ENCODE results near the gene COQ7.
A peak's percentile ranks its signal among the peaks of the same experiment; 100 is the strongest.

The COQ7 gene

DNA sequence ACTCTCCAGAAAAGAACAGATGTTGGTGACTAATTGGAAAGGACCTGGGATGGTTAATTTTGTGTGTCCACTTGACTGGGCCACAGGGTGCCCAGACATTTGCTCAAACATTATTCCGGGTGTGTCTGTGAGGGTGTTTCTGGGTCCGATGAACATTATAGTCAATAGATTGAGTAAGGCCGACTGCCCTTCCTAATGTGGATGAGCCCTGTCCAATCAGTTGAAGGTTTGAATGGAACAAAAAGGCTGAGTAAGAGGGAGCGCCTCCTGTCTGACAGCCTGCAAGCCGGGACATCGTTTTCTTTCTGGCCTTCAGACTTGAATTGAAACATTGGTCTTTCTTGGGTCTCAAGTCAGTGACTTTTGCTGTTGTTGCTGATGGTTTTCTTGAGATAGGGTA lies 23.5 kb downstream of the COQ7 start:
- Histone ChIP-seq H3K4me1 (ENCODE audit: control extremely low read depth in 1 of 4, control insufficient read depth in 4 of 4, insufficient read depth in 4 of 4, low read length in 3 of 4) (peaks cover 3 to 9% (median 9%) of the 10 kb centered on the region in 4 experiments), H3K36me3 (ENCODE audit: control insufficient read depth in 4 of 4, insufficient read depth in 4 of 4, low read length in 3 of 4) (no peaks in the 10 kb centered on the region), H3K4me3 (ENCODE audit: control insufficient read depth in 1 of 7, extremely low read depth in 1 of 7, insufficient read depth in 4 of 7, low read depth in 2 of 7, low read length in 6 of 7) (no peak overlapping the region), H3K9me3 (ENCODE audit: control extremely low read depth in 1 of 5, control insufficient read depth in 4 of 5, insufficient read depth in 2 of 5, low read depth in 1 of 5, low read length in 4 of 5) (no peaks in the 10 kb centered on the region), H3K27ac (ENCODE audit: insufficient read depth in 1 of 2, low read depth in 1 of 2, low read length in 2 of 2, poor library complexity in 1 of 2, severe bottlenecking in 2 of 2) (no peak overlapping the region), H3K27me3 (replicated peaks in 2 of 5; ENCODE audit: control insufficient read depth in 4 of 5, insufficient read depth in 5 of 5, low read length in 4 of 5) (peaks cover 0 to 4% (median 0%) of the 10 kb centered on the region in 5 experiments)
- 96% methylated on average over 5 of the region's 6 CpGs for WGBS (ENCODE audit: insufficient coverage)
- ChIA-PET CTCF (no interaction called here), POLR2A (no interaction called here)
- no peak for DNase-seq

DNA sequence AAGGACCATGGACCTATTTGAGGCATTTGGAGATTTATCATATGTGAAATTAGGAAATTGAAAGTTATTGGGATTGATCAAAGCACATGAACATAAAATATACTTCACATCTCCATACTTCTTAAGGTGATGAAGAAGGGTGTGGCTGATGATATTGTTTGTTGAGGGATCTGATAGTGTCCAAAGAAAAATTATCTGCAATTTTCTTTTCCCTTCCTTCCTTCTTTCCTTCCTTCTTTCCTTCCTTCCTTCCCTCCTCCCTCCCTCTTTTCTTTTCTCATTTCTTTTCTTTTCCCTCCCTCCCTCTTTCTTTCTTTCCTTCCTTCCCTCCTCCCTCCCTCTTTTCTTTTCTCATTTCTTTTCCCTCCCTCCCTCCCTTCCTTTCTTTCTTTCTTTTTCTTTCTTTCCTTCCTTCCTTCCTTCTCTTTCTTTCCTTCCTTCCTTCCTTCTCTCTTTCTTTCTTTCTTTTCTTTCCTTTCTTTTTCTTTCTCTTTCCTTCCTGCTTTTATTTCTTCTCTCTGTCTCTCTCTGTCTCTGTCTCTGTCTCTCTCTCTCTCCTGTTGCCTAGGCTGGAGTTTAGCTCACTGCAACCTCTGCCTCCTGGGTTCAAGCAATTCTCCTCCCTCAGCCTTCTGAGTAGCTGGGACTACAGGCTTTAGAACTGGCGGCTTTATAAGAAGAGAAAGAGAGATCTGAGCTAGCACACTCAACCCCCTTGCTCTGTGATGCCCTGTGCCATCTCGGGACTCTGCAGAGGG lies 25.4 kb downstream of the COQ7 start:
- no peak for DNase-seq
- CTCF ChIA-PET, result interaction anchor here (3.2 kb wide), 1 partner anchor 7 kb away, joined by 9 read pairs; no protein-coding TSS in a partner anchor
- H3K27me3 ChIP-seq (replicated peaks in 2 of 5; ENCODE audit: control insufficient read depth in 4 of 5, insufficient read depth in 5 of 5, low read length in 4 of 5), result no peaks in the 10 kb centered on the region
- no peaks in the 10 kb centered on the region for H3K9me3 ChIP-seq (ENCODE audit: control extremely low read depth in 1 of 5, control insufficient read depth in 4 of 5, insufficient read depth in 2 of 5, low read depth in 1 of 5, low read length in 4 of 5)
- no peaks in the 10 kb centered on the region for H3K36me3 ChIP-seq (ENCODE audit: control insufficient read depth in 4 of 4, insufficient read depth in 4 of 4, low read length in 3 of 4)
- no CpG with 5 or more reads among the region's 2 CpGs for WGBS (ENCODE audit: insufficient coverage)
- no peak overlapping the region for H3K4me3 ChIP-seq (ENCODE audit: control insufficient read depth in 1 of 7, extremely low read depth in 1 of 7, insufficient read depth in 4 of 7, low read depth in 2 of 7, low read length in 6 of 7)
- no peaks in the 10 kb centered on the region for H3K4me1 ChIP-seq (ENCODE audit: control extremely low read depth in 1 of 4, control insufficient read depth in 4 of 4, insufficient read depth in 4 of 4, low read length in 3 of 4)
- H3K27ac ChIP-seq (ENCODE audit: insufficient read depth in 1 of 2, low read depth in 1 of 2, low read length in 2 of 2, poor library complexity in 1 of 2, severe bottlenecking in 2 of 2), result no peak overlapping the region
- POLR2A ChIA-PET, result no interaction called here

DNA sequence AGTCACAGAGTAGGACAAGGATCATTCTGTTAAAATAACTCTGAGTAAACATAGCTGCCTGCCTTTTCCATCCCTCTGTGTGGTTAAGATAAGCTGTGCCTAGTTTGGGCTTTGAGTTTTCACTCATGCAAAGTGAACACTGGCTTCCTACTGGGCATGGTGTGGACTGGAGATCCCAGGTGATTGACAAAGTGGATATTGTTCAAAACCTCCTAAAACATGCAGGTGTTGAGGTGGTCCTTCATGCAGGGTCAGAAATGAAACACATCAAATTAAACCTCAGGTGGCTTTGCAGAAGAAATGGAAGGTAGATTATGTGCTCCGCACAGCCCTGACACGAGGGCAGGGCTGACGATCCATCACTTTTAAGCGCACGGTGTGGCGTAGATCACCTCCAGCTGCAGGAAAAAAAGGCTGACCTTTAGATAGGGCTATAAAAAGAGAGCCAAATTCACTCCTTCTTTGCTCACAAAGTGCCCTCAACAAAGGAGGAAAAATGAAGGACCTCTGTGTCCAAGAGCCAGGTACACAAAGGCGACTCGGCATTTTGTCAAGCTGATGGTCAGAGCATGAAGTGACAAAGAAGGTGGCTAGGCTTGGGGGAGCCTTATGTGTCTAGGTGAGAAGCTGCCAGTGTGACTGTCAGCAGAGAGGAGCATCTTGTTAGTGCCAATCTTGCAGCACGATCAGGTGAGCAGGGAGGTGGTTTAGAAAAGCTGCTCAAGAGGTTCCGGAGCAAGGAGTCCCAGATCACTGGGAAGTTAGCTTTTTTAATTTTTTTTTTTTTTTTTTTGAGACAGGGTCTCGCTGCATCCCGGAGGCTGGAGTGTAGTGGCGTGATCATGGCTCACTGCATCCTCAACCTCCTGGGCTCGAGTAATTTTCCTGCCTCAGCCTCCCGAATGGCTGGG lies 26.5 kb downstream of the COQ7 start:
- CTCF ChIA-PET, result interaction anchor here (1.1 to 3.2 kb wide), 6 partner anchors 8 to 463 kb away, joined by 3 to 12 read pairs (median 5); no protein-coding TSS in a partner anchor
- H3K4me1 ChIP-seq (ENCODE audit: control extremely low read depth in 1 of 4, control insufficient read depth in 4 of 4, insufficient read depth in 4 of 4, low read length in 3 of 4), result no peaks in the 10 kb centered on the region
- H3K4me3 ChIP-seq (ENCODE audit: control insufficient read depth in 1 of 7, extremely low read depth in 1 of 7, insufficient read depth in 4 of 7, low read depth in 2 of 7, low read length in 6 of 7), result no peak overlapping the region
- DNase-seq, result no peak
- H3K27ac ChIP-seq (ENCODE audit: insufficient read depth in 1 of 2, low read depth in 1 of 2, low read length in 2 of 2, poor library complexity in 1 of 2, severe bottlenecking in 2 of 2), result no peak overlapping the region
- POLR2A ChIA-PET, result interaction anchor here (0.7 kb wide), 1 partner anchor 176 kb away, joined by 3 read pairs; no protein-coding TSS in a partner anchor
- 89% methylated on average over 15 of the region's 15 CpGs for WGBS (ENCODE audit: insufficient coverage)
- no peaks in the 10 kb centered on the region for H3K27me3 ChIP-seq (replicated peaks in 2 of 5; ENCODE audit: control insufficient read depth in 4 of 5, insufficient read depth in 5 of 5, low read length in 4 of 5)
- no peaks in the 10 kb centered on the region for H3K9me3 ChIP-seq (ENCODE audit: control extremely low read depth in 1 of 5, control insufficient read depth in 4 of 5, insufficient read depth in 2 of 5, low read depth in 1 of 5, low read length in 4 of 5)
- H3K36me3 ChIP-seq (ENCODE audit: control insufficient read depth in 4 of 4, insufficient read depth in 4 of 4, low read length in 3 of 4), result no peaks in the 10 kb centered on the region

DNA sequence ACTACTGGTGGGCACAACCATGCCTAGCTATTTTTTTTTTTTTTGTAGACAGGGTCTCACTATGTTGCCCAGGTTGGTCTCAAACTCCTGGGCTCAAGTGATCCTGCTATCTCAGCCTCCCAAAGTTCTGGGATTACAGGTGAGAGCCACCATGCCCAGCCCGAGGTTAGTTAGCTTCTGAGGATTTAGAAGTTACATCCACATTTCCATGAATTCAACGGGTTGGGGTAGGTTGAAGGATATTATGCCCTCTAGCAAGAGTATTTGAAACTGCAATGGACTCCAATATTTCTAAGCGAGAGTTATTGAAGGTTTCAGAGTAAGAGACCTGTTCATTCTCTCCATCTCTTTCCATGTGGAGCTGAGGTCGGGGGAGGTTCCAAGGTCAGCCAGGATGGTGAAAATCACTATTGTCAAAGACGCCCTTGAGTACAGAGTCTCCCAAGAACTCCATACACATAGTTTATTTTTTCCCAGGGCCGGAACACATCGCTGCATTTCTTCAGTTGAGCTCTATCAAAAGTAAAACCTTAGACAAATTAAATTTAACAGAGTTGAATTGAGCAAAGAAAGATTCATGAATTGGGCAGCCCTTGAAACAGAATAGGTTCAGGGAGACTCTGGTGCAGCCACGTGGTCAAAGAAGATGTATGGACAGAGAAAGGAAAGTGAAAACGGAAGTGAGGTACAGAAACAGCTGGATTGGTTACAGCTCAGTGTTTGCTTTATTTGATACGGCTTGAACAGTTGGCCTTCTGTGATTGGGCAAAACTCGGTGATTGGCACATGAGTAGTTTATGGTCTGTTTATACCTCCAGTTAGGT lies 27.3 kb downstream of the COQ7 start:
- POLR2A ChIA-PET, result interaction anchor here (0.7 kb wide), 1 partner anchor 175 kb away, joined by 3 read pairs; no protein-coding TSS in a partner anchor
- H3K27ac ChIP-seq (ENCODE audit: insufficient read depth in 1 of 2, low read depth in 1 of 2, low read length in 2 of 2, poor library complexity in 1 of 2, severe bottlenecking in 2 of 2), result no peak overlapping the region
- CTCF ChIA-PET, result interaction anchor here (1.1 to 3.2 kb wide), 6 partner anchors 9 to 462 kb away, joined by 3 to 12 read pairs (median 5); no protein-coding TSS in a partner anchor
- H3K4me1 ChIP-seq (ENCODE audit: control extremely low read depth in 1 of 4, control insufficient read depth in 4 of 4, insufficient read depth in 4 of 4, low read length in 3 of 4), result no peaks in the 10 kb centered on the region
- no peak overlapping the region for H3K4me3 ChIP-seq (ENCODE audit: control insufficient read depth in 1 of 7, extremely low read depth in 1 of 7, insufficient read depth in 4 of 7, low read depth in 2 of 7, low read length in 6 of 7)
- no peaks in the 10 kb centered on the region for H3K27me3 ChIP-seq (replicated peaks in 2 of 5; ENCODE audit: control insufficient read depth in 4 of 5, insufficient read depth in 5 of 5, low read length in 4 of 5)
- DNase-seq, result peak in 1 of 3 donors; percentile 35
- H3K36me3 ChIP-seq (ENCODE audit: control insufficient read depth in 4 of 4, insufficient read depth in 4 of 4, low read length in 3 of 4), result no peaks in the 10 kb centered on the region
- 65% methylated on average over 6 of the region's 11 CpGs for WGBS (ENCODE audit: insufficient coverage)
- H3K9me3 ChIP-seq (ENCODE audit: control extremely low read depth in 1 of 5, control insufficient read depth in 4 of 5, insufficient read depth in 2 of 5, low read depth in 1 of 5, low read length in 4 of 5), result no peaks in the 10 kb centered on the region

DNA sequence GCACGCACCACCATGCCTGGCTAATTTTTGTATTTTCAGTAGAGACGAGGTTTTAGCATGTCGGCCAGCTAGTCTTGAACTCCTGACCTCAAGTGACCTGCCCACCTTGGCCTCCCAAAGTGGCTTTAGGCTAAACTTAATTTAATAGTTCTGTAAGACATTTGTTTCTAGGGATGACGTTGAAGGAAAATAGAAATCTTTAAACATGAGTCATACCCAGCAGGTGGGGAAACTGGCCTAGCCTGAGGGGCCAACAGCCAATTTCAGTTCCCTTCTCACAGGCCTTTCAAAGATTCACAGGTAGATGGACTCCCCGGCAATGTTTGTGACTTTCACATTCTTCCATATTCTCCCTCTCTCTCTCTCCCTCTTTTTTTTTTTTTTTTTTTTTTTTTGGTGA lies 28.2 kb downstream of the COQ7 start:
- Histone ChIP-seq H3K27ac (ENCODE audit: insufficient read depth in 1 of 2, low read depth in 1 of 2, low read length in 2 of 2, poor library complexity in 1 of 2, severe bottlenecking in 2 of 2) (no peak overlapping the region), H3K4me1 (ENCODE audit: control extremely low read depth in 1 of 4, control insufficient read depth in 4 of 4, insufficient read depth in 4 of 4, low read length in 3 of 4) (no peaks in the 10 kb centered on the region), H3K27me3 (replicated peaks in 2 of 5; ENCODE audit: control insufficient read depth in 4 of 5, insufficient read depth in 5 of 5, low read length in 4 of 5) (no peaks in the 10 kb centered on the region), H3K4me3 (ENCODE audit: control insufficient read depth in 1 of 7, extremely low read depth in 1 of 7, insufficient read depth in 4 of 7, low read depth in 2 of 7, low read length in 6 of 7) (no peak overlapping the region), H3K36me3 (ENCODE audit: control insufficient read depth in 4 of 4, insufficient read depth in 4 of 4, low read length in 3 of 4) (no peaks in the 10 kb centered on the region), H3K9me3 (ENCODE audit: control extremely low read depth in 1 of 5, control insufficient read depth in 4 of 5, insufficient read depth in 2 of 5, low read depth in 1 of 5, low read length in 4 of 5) (no peaks in the 10 kb centered on the region)
- WGBS (ENCODE audit: insufficient coverage), result 88% methylated on average over 1 of the region's 5 CpGs
- no peak for DNase-seq
- ChIA-PET CTCF (interaction anchor here (1.3 to 3.2 kb wide), 4 partner anchors 9 to 84 kb away, joined by 5 to 12 read pairs (median 7); no protein-coding TSS in a partner anchor), POLR2A (no interaction called here)

DNA sequence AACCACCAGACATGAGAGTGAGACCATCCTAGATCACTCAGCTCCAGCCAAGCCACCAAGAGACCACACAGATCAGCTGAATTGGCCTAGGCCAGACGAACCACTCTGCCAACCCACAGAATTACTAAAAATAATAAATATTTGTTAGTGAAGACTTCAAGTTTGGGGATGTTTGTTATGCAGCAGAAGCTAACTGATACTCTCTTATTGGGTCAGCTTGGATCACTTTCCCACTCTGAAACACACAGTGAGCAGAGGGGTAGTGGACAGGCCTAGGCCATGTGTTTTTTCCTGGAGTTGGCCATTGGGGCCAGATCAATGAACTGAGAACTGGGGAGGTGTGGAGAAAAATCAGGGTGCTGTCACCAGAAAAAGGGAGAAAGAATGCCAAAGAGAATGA lies 30.8 kb downstream of the COQ7 start:
- ChIA-PET POLR2A (no interaction called here), CTCF (interaction anchor here (1.2 kb wide), 1 partner anchor 13 kb away, joined by 4 read pairs; no protein-coding TSS in a partner anchor)
- no peak for DNase-seq
- Histone ChIP-seq H3K4me3 (ENCODE audit: control insufficient read depth in 1 of 7, extremely low read depth in 1 of 7, insufficient read depth in 4 of 7, low read depth in 2 of 7, low read length in 6 of 7) (no peak overlapping the region), H3K36me3 (ENCODE audit: control insufficient read depth in 4 of 4, insufficient read depth in 4 of 4, low read length in 3 of 4) (no peaks in the 10 kb centered on the region), H3K4me1 (ENCODE audit: control extremely low read depth in 1 of 4, control insufficient read depth in 4 of 4, insufficient read depth in 4 of 4, low read length in 3 of 4) (no peaks in the 10 kb centered on the region), H3K27me3 (replicated peaks in 2 of 5; ENCODE audit: control insufficient read depth in 4 of 5, insufficient read depth in 5 of 5, low read length in 4 of 5) (no peaks in the 10 kb centered on the region), H3K9me3 (ENCODE audit: control extremely low read depth in 1 of 5, control insufficient read depth in 4 of 5, insufficient read depth in 2 of 5, low read depth in 1 of 5, low read length in 4 of 5) (no peaks in the 10 kb centered on the region), H3K27ac (ENCODE audit: insufficient read depth in 1 of 2, low read depth in 1 of 2, low read length in 2 of 2, poor library complexity in 1 of 2, severe bottlenecking in 2 of 2) (no peak overlapping the region)
- WGBS (ENCODE audit: insufficient coverage), result no CpG with 5 or more reads among the region's 1 CpG
